ENCODE results near the gene MRTFB. TPM values are rescaled to one million over a fixed set of nuclear protein-coding genes. Genes with fewer than 3 reads are reported as not detected.

MRTFB gene
- polyA plus RNA-seq, 4 donors = 28.9 to 41.3 (median 35.7) TPM

- no peak for DNase-seq (ENCODE audit: low read depth in 4 of 4, low spot score in 2 of 4)
These were observed 7.2 kb upstream of the MRTFB start for GRCh38 chr16:14063618-14064581.

DNA sequence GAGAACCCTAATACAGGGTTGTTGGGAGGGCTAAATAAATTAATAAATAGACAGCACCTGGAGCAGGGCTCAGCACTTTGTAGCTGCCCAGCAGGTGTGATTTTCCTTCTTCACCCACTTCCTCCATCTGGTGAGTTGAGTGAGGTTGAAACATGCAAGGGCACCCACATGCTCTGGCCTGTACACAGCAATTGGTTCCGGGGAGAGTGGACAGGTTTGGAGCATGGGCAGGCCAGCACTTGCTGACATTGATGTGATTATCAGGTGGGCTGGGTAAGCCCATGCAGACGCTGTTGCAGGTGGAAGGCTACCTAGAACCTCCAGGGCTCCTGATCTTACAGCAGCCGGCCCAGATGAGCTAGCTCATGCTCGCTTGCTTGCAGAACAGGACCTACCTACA lies 1.3 kb upstream of the MRTFB start:
- DNase-seq (ENCODE audit: low read depth in 4 of 4, low spot score in 2 of 4) = no peak

- DNase-seq (ENCODE audit: low read depth in 4 of 4, low spot score in 2 of 4) = no peak
These were observed 603 bp upstream of the MRTFB start for GRCh38 chr16:14070555-14070876.

GRCh38 chr16:14071576-14072271 lies 605 bp downstream of the MRTFB start:
- DNase-seq (ENCODE audit: low read depth in 4 of 4, low spot score in 2 of 4) = no peak

- DNase-seq (ENCODE audit: low read depth in 4 of 4, low spot score in 2 of 4) = no peak
These were observed 1.2 kb downstream of the MRTFB start for GRCh38 chr16:14072360-14072759.

- DNase-seq (ENCODE audit: low read depth in 4 of 4, low spot score in 2 of 4) = no peak
These were observed 3.4 kb downstream of the MRTFB start for GRCh38 chr16:14074544-14074943.

- no peak for DNase-seq (ENCODE audit: low read depth in 4 of 4, low spot score in 2 of 4)
These were observed 6.8 kb downstream of the MRTFB start for GRCh38 chr16:14077918-14078317.

DNA sequence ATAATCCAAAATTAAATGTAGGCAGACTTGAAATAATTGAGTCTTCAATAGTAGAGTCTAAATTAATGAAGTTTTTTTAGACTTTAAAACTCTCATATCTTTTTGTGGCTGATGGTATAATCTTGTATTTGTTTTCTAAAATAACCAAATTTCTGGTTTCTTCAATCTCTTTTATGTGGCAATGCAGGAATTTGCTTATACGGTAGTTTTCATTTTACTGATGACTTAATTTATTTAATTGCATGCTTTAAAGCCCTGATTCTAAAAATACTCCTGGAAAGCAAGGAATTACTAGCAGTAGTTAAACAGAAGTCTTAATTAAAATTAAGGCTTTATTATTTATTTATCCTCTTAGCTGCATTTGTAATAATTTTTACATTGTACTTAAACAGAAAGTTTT lies 15.4 kb downstream of the MRTFB start:
- no peak for DNase-seq (ENCODE audit: low read depth in 4 of 4, low spot score in 2 of 4)

- no peak for DNase-seq (ENCODE audit: low read depth in 4 of 4, low spot score in 2 of 4)
These were observed 16.1 kb downstream of the MRTFB start for GRCh38 chr16:14087181-14087580.

DNA sequence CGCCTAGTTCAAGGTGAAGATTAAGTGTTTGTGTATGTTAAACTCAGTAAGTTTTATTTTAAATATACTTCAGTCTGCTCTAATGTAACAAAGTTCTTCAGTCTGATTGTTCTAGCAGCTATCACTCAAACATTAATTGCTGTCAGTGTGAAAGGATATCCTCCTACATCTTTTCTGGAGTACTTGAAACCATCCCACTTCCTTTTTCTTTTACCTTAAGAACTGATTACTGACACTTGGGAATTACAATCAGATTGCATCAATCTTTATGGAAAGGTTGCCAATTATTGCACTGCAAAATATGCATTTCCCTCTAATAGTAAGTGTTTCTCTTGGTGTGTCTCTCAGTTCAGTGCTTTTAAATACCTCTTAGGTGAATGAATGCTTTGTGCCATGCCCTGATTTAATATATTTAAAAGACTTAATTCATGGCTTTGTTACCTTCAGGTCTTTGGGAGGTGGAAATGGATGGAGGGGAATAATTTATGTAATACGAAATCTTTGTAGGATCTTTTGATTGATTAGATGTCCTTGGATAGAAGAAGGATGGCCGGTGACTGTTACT lies 16.6 kb downstream of the MRTFB start:
- DNase-seq (ENCODE audit: low read depth in 4 of 4, low spot score in 2 of 4) = no peak

DNA sequence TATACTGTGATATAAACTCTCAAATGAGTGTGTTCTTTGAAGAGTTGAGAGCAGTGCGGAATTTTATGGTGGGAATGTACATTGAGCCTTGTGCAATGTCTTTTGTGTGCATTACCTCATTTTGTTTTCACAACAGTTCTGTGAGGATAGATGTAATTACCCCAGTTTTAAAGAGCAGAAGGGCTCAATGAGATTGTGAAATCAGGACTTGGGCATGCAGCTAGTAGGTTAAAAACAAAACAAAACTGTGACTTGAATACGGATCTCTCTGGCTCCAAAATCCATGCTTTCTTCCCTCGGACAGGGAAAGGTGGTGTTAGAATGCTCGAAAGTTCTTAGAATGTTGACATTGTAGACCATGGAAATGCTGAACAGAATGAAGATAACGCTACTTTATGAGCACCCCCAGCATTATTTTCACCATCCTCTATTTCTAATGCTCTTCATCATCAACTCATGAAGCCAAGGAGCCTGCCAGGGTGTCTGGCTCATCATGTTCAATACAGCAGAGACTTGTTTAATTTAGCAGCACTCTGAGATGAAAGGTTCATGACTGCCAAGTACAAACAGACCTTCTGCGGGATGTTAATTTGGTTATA lies 17.1 kb downstream of the MRTFB start:
- DNase-seq (ENCODE audit: low read depth in 4 of 4, low spot score in 2 of 4) = no peak

DNA sequence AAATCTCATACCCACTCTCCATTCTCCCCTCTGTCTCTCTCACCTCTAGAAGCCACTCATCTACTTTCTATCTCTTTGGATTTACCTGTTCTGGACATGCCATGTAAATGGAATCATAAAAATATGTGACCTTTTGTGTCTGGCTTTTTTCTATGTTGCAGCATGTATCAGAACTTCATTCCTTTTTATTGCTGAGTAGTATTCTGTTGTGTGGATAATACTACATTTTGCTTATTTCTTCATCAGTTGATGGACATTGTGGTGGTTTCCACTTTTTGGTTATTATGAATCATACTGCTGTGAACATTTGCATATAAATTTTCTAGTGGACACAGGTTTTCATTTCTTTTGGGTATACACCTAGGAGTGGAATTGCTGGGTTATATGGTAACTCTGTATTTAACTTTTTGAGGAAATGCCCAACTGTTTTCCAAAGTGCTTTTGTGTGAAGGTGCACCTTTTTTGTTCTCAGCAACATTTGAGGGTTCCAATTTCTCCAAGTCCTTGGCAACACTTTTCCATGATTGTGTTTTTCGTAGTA lies 18.2 kb downstream of the MRTFB start:
- DNase-seq (ENCODE audit: low read depth in 4 of 4, low spot score in 2 of 4) = no peak

DNA sequence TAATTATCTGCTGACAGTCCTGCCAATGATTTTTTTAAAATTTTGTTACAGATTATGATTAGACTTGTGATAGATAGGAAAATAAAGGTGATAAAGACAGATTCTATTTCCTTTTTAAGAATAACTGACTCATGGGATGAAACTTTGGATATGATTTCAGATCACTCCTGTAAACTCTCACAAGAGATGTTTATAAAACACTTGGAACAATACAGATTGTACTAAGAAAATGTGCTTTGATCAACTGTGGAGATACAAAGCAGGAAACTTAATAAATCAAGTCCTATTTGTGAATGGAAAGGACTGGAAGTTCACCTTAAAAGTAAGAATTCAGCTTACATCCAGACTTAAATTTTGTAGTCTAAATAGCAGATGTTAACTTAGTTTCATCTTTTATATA lies 21.4 kb downstream of the MRTFB start:
- DNase-seq (ENCODE audit: low read depth in 4 of 4, low spot score in 2 of 4) = no peak

- no peak for DNase-seq (ENCODE audit: low read depth in 4 of 4, low spot score in 2 of 4)
These were observed 24.9 kb downstream of the MRTFB start for GRCh38 chr16:14095883-14096551.

- DNase-seq (ENCODE audit: low read depth in 4 of 4, low spot score in 2 of 4) = peak in 3 of 4 donors; percentile 30 to 64 (median 42)
These were observed 26.3 kb downstream of the MRTFB start for GRCh38 chr16:14097182-14097959.

GRCh38 chr16:14098081-14098480 lies 27.0 kb downstream of the MRTFB start:
- DNase-seq (ENCODE audit: low read depth in 4 of 4, low spot score in 2 of 4) = no peak

GRCh38 chr16:14100825-14101224 lies 29.7 kb downstream of the MRTFB start:
- no peak for DNase-seq (ENCODE audit: low read depth in 4 of 4, low spot score in 2 of 4)

- no peak for DNase-seq (ENCODE audit: low read depth in 4 of 4, low spot score in 2 of 4)
These were observed 30.3 kb downstream of the MRTFB start for GRCh38 chr16:14101415-14101814.

- no peak for DNase-seq (ENCODE audit: low read depth in 4 of 4, low spot score in 2 of 4)
These were observed 32.0 kb downstream of the MRTFB start for GRCh38 chr16:14102925-14103720.
